Stimulated activated CD4-positive, alpha-beta T cell treated with anti-CD3 and anti-CD28 coated beads, Interleukin-4, amount 100 ng/mL, for 48 hours (primary cell): ENCODE data around the gene GJA9.
"Not testable (repeated sequence)": the region's sequence is repeated elsewhere in the genome, so short reads cannot be mapped to it uniquely, and the experiment has no call there.

Experiments used
- DNase-seq, 2 donors: peaks; one replicate each; pipeline ENCODE4 v3.0.0-alpha.2; 2020; ENCODE audit warnings: low read depth in 2 of 2

GJA9 gene

GRCh38 chr1:38881487-38881886 is at the start of gene GJA9:
TSS of gene GJA9 (minus strand) at chr1:38881587. CDS start at chr1:38876098, 5,489 bp downstream.
- DNase-seq, result no peak

GRCh38 chr1:38929476-38929875 is 48.1 kb upstream of the GJA9 start:
- DNase-seq, result no peak

- DNase-seq, result no peak
Measured at GRCh38 chr1:38929054-38929453, 47.7 kb upstream of the GJA9 start.

GRCh38 chr1:38926091-38926490 is 44.7 kb upstream of the GJA9 start:
- DNase-seq, result no peak

GRCh38 chr1:38925391-38925790 is 44.0 kb upstream of the GJA9 start:
- no peak for DNase-seq

GRCh38 chr1:38923607-38924006 is 42.2 kb upstream of the GJA9 start:
- DNase-seq, result peak in 1 of 2 donors; percentile 13

GRCh38 chr1:38919130-38919529 is 37.7 kb upstream of the GJA9 start:
- DNase-seq, result no peak

GRCh38 chr1:38918568-38918967 is 37.2 kb upstream of the GJA9 start:
- no peak for DNase-seq

- DNase-seq, result no peak
Measured at GRCh38 chr1:38917772-38918171, 36.4 kb upstream of the GJA9 start.

GRCh38 chr1:38917337-38917736 is 36.0 kb upstream of the GJA9 start:
- DNase-seq, result no peak

- DNase-seq, result peak in 1 of 2 donors; percentile 2
Measured at GRCh38 chr1:38915352-38915948, 34.1 kb upstream of the GJA9 start.

- DNase-seq, result not testable (repeated sequence)
Measured at GRCh38 chr1:38914908-38915307, 33.5 kb upstream of the GJA9 start.

- DNase-seq, result no peak
Measured at GRCh38 chr1:38908821-38909220, 27.4 kb upstream of the GJA9 start.

- DNase-seq, result no peak
Measured at GRCh38 chr1:38905985-38906384, 24.6 kb upstream of the GJA9 start.

- DNase-seq, result no peak
Measured at GRCh38 chr1:38899560-38899959, 18.2 kb upstream of the GJA9 start.

- no peak for DNase-seq
Measured at GRCh38 chr1:38898653-38899230, 17.4 kb upstream of the GJA9 start.

- DNase-seq, result no peak
Measured at GRCh38 chr1:38896169-38896568, 14.8 kb upstream of the GJA9 start.

- no peak for DNase-seq
Measured at GRCh38 chr1:38892976-38893375, 11.6 kb upstream of the GJA9 start.

GRCh38 chr1:38891753-38892152 is 10.4 kb upstream of the GJA9 start:
- DNase-seq, result no peak

GRCh38 chr1:38889589-38889988 is 8.2 kb upstream of the GJA9 start:
- no peak for DNase-seq

GRCh38 chr1:38888423-38889333 is 7.3 kb upstream of the GJA9 start:
- DNase-seq, result no peak

GRCh38 chr1:38885092-38885491 is 3.7 kb upstream of the GJA9 start:
- DNase-seq, result no peak

GRCh38 chr1:38875811-38876210 is 5.6 kb downstream of the GJA9 start:
- no peak for DNase-seq
